WTC11 (cell line): ENCODE data around the gene MARK3. TPM values are rescaled to one million over a fixed set of nuclear protein-coding genes. Genes with fewer than 3 reads are reported as not detected.

Experiments
- ATAC-seq: fragments of 200-7000 bp; cut with Tn5 transposase; 2 replicates; pipeline ENCODE4 v1.10.0; 2021; ENCODE audit warnings: mild to moderate bottlenecking, moderate library complexity
- CTCF ChIA-PET: fragments of 300-600 bp; sonication (Branson Sonifier 250); formaldehyde crosslinking; loops from one replicate; lab custom pipeline; 2021; ENCODE audit warnings: antibody characterized with exemption; lab: Charles Lee
- POLR2A ChIA-PET: fragments of 350-600 bp; sonication (Branson Sonifier 250); formaldehyde crosslinking; loops from one replicate; lab custom pipeline; 2021; ENCODE audit warnings: antibody characterized with exemption; lab: Charles Lee
- DNase-seq: peaks from one replicate; pipeline ENCODE4 v3.0.0; 2021; ENCODE audit warnings: low spot score
- H3K27ac Mint-ChIP-seq: 2 replicates; pipeline ENCODE4 v1.8.0; 2021; ENCODE audit warnings: mixed read lengths
- H3K27me3 Mint-ChIP-seq: 2 replicates; pipeline ENCODE4 v1.8.0; 2021; ENCODE audit warnings: low read depth, mild to moderate bottlenecking, moderate library complexity, mixed read lengths
- H3K36me3 Mint-ChIP-seq: 2 replicates; pipeline ENCODE4 v1.8.0; 2021; ENCODE audit warnings: mixed read lengths
- H3K4me1 Mint-ChIP-seq: 2 replicates; pipeline ENCODE4 v1.8.0; 2022; ENCODE audit warnings: mixed read lengths
- H3K4me3 Mint-ChIP-seq: 2 replicates; pipeline ENCODE4 v1.8.0; 2021; ENCODE audit warnings: mild to moderate bottlenecking, moderate library complexity, mixed read lengths
- H3K9me3 Mint-ChIP-seq: 2 replicates; pipeline ENCODE4 v1.8.0; 2021; ENCODE audit warnings: mixed read lengths
- AFF4 ChIP-seq: sonication (generic); formaldehyde crosslinking; IDR thresholded peaks from 2 replicates; pipeline ENCODE4 v1.8.1; 2023; ENCODE audit warnings: mild to moderate bottlenecking, missing genetic modification reagents, borderline replicate concordance
- ARID4B ChIP-seq: sonication (generic); formaldehyde crosslinking; IDR thresholded peaks from 2 replicates; pipeline ENCODE4 v1.8.0; 2023; ENCODE audit warnings: missing genetic modification reagents, mild to moderate bottlenecking, borderline replicate concordance
- ATF1 ChIP-seq: sonication (generic); formaldehyde crosslinking; IDR thresholded peaks from 2 replicates; pipeline ENCODE4 v1.8.1; 2023; ENCODE audit warnings: mild to moderate bottlenecking, moderate library complexity, missing genetic modification reagents
- ATF2 ChIP-seq: sonication (generic); formaldehyde crosslinking; IDR thresholded peaks from 2 replicates; pipeline ENCODE4 v1.8.1; 2022; ENCODE audit warnings: low read depth, missing genetic modification reagents, borderline replicate concordance
- CREM ChIP-seq: sonication (generic); formaldehyde crosslinking; IDR thresholded peaks from 2 replicates; pipeline ENCODE4 v1.8.1; 2022; ENCODE audit warnings: mild to moderate bottlenecking, missing genetic modification reagents, moderate library complexity
- E2F5 ChIP-seq: sonication (generic); formaldehyde crosslinking; IDR thresholded peaks from 2 replicates; pipeline ENCODE4 v1.8.1; 2022; ENCODE audit warnings: mild to moderate bottlenecking, moderate library complexity, missing genetic modification reagents
- GTF2I ChIP-seq: fragments of 250-450 bp; sonication (Bioruptor Pico); conservative IDR thresholded peaks from 2 replicates; pipeline ENCODE4 v1.4.0; 2021; ENCODE audit warnings: mild to moderate bottlenecking
- JAZF1 ChIP-seq: fragments of 250-450 bp; sonication (Bioruptor Pico); IDR thresholded peaks from 2 replicates; pipeline ENCODE4 v1.9.0; 2021; ENCODE audit warnings: moderate library complexity, mild to moderate bottlenecking, inconsistent platforms
- KAT7 ChIP-seq: sonication (generic); formaldehyde crosslinking; IDR thresholded peaks from 2 replicates; pipeline ENCODE4 v1.8.1; 2023; ENCODE audit warnings: missing genetic modification reagents, mild to moderate bottlenecking, borderline replicate concordance
- SMAD3 ChIP-seq: sonication (generic); formaldehyde crosslinking; IDR thresholded peaks from 2 replicates; pipeline ENCODE4 v1.8.0; 2022; ENCODE audit warnings: missing genetic modification reagents, mild to moderate bottlenecking, borderline replicate concordance
- TCF7 ChIP-seq: sonication (generic); formaldehyde crosslinking; IDR thresholded peaks from 2 replicates; pipeline ENCODE4 v1.8.0; 2022; ENCODE audit warnings: mild to moderate bottlenecking, low read depth, missing genetic modification reagents, moderate library complexity
- USF2 ChIP-seq: sonication (generic); formaldehyde crosslinking; IDR thresholded peaks from 2 replicates; pipeline ENCODE4 v1.8.1; 2023; ENCODE audit warnings: mild to moderate bottlenecking, missing genetic modification reagents, moderate library complexity
- ZBTB21 ChIP-seq: sonication (generic); formaldehyde crosslinking; IDR thresholded peaks from 2 replicates; pipeline ENCODE4 v1.8.1; 2023; ENCODE audit warnings: mild to moderate bottlenecking, missing genetic modification reagents, borderline replicate concordance
- ZNF138 ChIP-seq: sonication (generic); formaldehyde crosslinking; conservative IDR thresholded peaks from 2 replicates; pipeline ENCODE4 v1.8.1; 2022; ENCODE audit warnings: mild to moderate bottlenecking, moderate library complexity, missing genetic modification reagents
- ZNF219 ChIP-seq: sonication (generic); formaldehyde crosslinking; IDR thresholded peaks from 2 replicates; pipeline ENCODE4 v1.8.0; 2023; ENCODE audit warnings: missing genetic modification reagents, mild to moderate bottlenecking, borderline replicate concordance
- ZNF512 ChIP-seq: sonication (generic); formaldehyde crosslinking; IDR thresholded peaks from 2 replicates; pipeline ENCODE4 v1.8.1; 2022; ENCODE audit warnings: missing genetic modification reagents, borderline replicate concordance
- ZSCAN18 ChIP-seq: fragments of 250-450 bp; sonication (Bioruptor Pico); IDR thresholded peaks from 2 replicates; pipeline ENCODE4 v2.1.2; 2022; ENCODE audit warnings: mild to moderate bottlenecking, moderate library complexity
- total RNA-seq: library from RNA; stranded (reverse); gene quantifications from 3 replicates; pipeline ENCODE4 v1.2.3, GENCODE V29; 2021

MARK3 gene
- total RNA-seq, 1 experiment from 2014 or later = 93.7 TPM

GRCh38 chr14:103353362-103353761 is 31.9 kb upstream of the MARK3 start:
- CTCF ChIA-PET = interaction anchor here (0.6 to 1.5 kb wide), 4 partner anchors 10 to 249 kb away, joined by 3 to 4 read pairs (median 4); no protein-coding TSS in a partner anchor
- Mint-ChIP-seq H3K9me3 (no peaks in the 10 kb centered on the region), H3K27me3 (no peaks in the 10 kb centered on the region; the same call in 1 of the 2 replicates), H3K27ac (no peak overlapping the region; the same call in 1 of the 2 replicates)
- no peak for TF ChIP-seq TCF7
- TF ChIP-seq ZSCAN18 (CRISPR knock-in tag) = no peak
- no peak for TF ChIP-seq CREM (CRISPR knock-in tag)
- no peak for TF ChIP-seq SMAD3 (CRISPR knock-in tag)
- TF ChIP-seq, all 79 proteins: peak for 0
- ATAC-seq = no peak
- Mint-ChIP-seq H3K4me3 (no peak overlapping the region), H3K4me1 (peaks cover 27% of the 10 kb centered on the region), H3K36me3 (no peaks in the 10 kb centered on the region)
- no peak for DNase-seq
- POLR2A ChIA-PET = no interaction called here

- peak overlapping the region; percentile 79; the same call in 1 of the 2 replicates for H3K27ac Mint-ChIP-seq
- no peak overlapping the region for H3K4me3 Mint-ChIP-seq
- DNase-seq (no peak), ATAC-seq (0 out of 2 replicates have a peak, but pooled peaks have one; percentile 8)
- H3K36me3 Mint-ChIP-seq = no peaks in the 10 kb centered on the region
- H3K9me3 Mint-ChIP-seq = no peaks in the 10 kb centered on the region
- POLR2A ChIA-PET = interaction anchor here (0.6 to 1.3 kb wide), 2 partner anchors 8 to 20 kb away, joined by 3 to 4 read pairs; partner anchors contain the start of gene EIF5
- no peaks in the 10 kb centered on the region; the same call in 1 of the 2 replicates for H3K27me3 Mint-ChIP-seq
- peaks cover 27% of the 10 kb centered on the region for H3K4me1 Mint-ChIP-seq
- CTCF ChIA-PET = interaction anchor here (0.6 to 1.5 kb wide), 8 partner anchors 10 to 249 kb away, joined by 3 to 9 read pairs (median 4); partner anchors contain the start of gene EIF5
- no peak for TF ChIP-seq USF2 (CRISPR knock-in tag)
- TF ChIP-seq GTF2I = no peak
- TF ChIP-seq KAT7 (CRISPR knock-in tag) = no peak
- no peak for TF ChIP-seq ZNF138 (CRISPR knock-in tag)
- no peak for TF ChIP-seq ATF2
- no peak for TF ChIP-seq ARID4B (CRISPR knock-in tag)
- no peak for TF ChIP-seq E2F5 (CRISPR knock-in tag)
- no peak for TF ChIP-seq ZNF219
- no peak for TF ChIP-seq ZNF512
- no peak for TF ChIP-seq ATF1 (CRISPR knock-in tag)
- no peak for TF ChIP-seq JAZF1 (CRISPR knock-in tag)
- TF ChIP-seq ZBTB21 (CRISPR knock-in tag) = no peak
- TF ChIP-seq AFF4 (CRISPR knock-in tag) = no peak
- no peak for TF ChIP-seq CREM (CRISPR knock-in tag)
- TF ChIP-seq, all 79 proteins: peak for 0
These were observed 31.1 kb upstream of the MARK3 start for GRCh38 chr14:103354141-103354540.
